ENCODE results near the gene GABRR1.
"Not testable (repeated sequence)": the region's sequence is repeated elsewhere in the genome, so short reads cannot be mapped to it uniquely, and the experiment has no call there.

The GABRR1 gene

DNA sequence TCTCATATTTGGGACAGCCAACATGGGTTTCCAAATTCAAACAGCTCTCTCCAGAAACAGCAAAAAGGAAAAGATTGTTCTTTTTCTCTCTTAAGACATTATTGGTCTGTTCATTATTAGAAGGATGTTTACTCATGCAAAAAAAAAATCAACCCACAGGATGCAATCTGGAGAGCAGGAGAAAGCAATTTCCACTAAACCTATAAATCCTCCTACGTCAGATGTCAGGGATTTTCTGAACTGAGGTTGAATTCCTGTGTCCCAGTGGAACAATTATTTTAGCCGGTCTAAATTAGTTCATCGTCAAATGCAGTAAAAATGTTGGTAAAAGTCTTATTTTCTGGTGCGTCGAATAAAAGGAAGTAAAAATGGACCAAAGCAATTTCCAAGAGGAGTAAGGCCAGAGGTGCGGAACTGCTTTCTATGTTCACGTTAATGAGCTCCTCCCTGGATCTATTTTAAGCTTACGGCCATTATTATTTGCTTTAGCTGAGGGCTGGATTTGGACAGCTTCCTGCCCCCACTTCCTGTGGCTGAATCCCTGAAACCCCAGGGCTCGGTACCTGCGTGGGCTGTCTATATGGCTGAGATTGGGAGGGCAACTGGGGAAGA lies at the start of gene GABRR1:
Gene GABRR1 (minus strand): TSS at position 60 of the 612 bp plus-strand sequence. CDS start 36 bp downstream, at position 24.
- no peak for DNase-seq (ENCODE audit: low read depth in 3 of 3)

DNA sequence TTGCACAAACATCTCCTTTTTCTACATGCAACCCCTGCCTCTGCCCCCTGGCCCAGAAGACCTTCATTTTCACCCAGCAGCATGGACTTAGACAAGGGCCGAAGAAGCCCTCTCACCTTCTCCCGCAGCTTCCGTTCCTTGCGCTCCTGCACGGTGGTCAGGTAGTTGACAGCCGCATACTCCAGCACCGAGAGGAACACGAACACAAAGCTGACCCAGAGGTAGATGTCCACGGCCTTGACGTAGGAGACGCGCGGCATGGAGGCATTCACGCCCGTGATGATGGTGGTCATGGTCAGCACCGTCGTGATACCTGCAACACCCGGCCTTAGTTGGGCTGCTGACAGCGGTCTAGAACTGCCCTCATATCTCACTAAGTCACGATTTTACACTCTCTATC lies 47.1 kb upstream of the GABRR1 start:
- DNase-seq (ENCODE audit: low read depth in 3 of 3): no peak

DNA sequence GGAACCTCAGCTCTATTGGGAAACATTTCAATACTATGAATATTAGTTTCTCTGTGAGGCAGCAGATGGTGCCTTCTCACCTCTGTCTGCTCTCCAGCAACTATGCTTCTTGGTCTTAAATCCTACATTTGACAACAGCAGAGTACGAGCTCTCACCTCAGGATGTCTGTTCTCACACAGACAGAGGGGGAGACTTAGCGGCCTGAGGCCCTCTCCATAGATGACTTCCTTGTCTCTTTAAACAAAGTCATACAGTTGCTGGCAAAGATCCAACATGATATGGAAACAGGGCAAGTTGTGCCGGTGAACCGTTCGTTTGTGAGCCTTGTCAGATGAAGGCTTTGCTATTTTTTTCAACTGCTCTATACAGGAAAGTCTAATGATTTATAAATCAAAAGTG lies 43.7 kb upstream of the GABRR1 start:
- DNase-seq (ENCODE audit: low read depth in 3 of 3): no peak

DNA sequence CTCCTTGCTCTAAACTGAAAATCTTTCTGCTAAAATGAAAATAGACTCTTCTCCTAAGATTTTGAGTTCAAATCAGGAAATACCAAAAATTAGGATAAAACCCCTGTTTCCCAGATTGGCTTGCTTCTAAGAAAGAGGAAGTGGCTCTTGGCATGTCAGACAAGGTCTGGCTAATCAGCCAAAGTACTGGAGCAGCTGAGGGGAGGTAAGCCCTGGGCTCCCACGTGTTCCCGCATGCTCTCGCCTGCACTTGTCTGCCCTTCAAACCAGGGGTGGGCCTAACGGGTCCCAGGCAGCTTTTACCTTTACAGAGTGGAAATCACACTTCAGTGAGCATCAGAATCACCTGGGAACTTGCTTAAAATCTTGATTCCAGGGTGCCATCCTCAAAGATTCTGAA lies 43.2 kb upstream of the GABRR1 start:
- no peak for DNase-seq (ENCODE audit: low read depth in 3 of 3)

DNA sequence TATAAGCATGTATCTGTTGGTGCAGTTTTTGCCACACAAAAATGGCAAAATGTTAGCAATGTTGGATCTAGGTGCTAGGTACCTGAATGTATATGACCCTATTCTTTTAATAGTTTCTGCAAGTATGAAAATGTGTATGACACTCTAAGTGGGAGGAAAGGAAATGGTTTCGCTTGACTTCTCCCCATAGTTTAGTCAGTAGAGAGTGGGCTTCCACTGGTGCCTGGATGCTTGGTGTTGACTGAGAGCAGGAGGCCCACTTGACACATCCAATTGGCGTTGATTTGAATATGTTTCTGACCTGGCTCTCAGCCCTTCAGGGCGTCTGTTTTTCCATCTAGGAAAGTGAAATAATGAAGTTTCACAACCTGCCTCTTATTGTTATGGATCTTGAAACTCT lies 41.8 kb upstream of the GABRR1 start:
- no peak for DNase-seq (ENCODE audit: low read depth in 3 of 3)

DNA sequence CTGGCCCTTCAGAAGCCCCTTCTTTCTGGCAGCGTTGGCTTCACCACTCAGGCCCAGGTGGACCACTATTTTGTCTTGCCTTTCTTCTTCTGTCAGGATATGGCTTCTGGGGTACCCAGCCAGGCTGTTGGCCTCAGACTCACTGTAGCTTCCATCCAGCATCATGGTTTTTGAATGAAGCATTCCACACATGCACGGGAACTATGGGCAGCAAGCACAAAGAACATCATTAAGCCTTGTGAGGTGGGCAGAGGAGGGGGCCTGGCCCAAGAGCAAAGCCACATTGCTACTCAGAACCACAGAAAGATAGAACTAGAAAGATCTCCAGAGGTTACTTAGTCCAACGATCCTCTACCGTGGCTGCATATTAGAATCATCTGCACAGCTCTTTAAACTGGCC lies 40.6 kb upstream of the GABRR1 start:
- DNase-seq (ENCODE audit: low read depth in 3 of 3): no peak

DNA sequence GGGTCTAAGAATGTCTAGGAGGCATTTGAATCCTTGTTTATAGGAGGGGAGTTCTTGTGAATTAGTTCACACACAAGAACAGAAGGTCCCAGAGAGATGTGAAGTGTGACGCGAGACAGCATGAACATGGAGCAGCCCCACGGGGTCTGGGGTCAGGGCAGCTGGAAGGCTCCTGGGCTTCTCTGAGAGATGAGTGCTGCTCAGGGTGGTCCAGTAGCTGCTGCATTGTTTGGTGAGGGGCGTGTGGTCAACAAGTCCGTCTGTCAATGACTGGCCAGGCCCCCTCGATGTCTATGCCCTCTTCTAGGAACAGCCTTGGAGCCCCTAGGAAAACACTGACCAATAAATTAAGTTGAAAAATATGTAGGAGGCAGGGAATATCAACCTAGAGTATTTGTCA lies 40.2 kb upstream of the GABRR1 start:
- DNase-seq (ENCODE audit: low read depth in 3 of 3): no peak

DNA sequence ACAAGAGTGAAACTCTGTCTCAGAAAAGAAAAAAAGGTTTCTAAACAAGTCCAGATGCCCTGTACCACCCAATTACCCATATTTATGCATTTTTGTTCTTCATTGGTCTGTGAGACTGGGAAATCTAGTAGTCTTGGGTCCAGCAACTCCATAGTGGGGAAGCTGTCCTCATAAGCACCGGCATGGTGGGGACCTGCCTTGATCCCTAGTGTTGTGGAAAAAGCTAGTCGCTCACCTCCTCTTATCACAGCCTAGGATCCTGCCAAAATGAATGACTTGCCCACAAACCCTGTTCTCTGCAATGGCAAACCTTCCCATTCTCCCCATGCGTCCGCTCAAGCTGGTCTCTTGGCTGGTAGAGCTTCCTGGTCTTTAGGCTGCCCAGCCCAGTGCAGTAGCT lies 38.3 kb upstream of the GABRR1 start:
- no peak for DNase-seq (ENCODE audit: low read depth in 3 of 3)

DNA sequence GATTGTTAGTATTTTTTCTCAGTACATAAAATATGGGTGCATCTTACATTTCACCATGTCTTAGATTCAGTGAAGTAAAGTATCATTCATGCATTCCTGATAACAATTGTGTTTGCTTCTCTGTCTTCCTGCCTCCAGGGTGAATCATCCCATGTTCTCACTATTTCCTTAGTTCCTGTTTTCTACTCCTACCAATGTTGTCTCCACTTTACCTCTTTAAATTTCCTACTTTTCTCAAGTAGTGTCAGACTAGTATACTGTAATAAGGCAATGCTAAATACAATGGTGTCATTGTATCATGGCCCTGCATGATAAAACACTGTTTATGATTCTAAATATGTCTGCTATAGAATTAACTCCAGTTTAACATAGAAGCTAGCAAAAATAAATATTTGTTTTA lies 37.4 kb upstream of the GABRR1 start:
- DNase-seq (ENCODE audit: low read depth in 3 of 3): no peak

DNA sequence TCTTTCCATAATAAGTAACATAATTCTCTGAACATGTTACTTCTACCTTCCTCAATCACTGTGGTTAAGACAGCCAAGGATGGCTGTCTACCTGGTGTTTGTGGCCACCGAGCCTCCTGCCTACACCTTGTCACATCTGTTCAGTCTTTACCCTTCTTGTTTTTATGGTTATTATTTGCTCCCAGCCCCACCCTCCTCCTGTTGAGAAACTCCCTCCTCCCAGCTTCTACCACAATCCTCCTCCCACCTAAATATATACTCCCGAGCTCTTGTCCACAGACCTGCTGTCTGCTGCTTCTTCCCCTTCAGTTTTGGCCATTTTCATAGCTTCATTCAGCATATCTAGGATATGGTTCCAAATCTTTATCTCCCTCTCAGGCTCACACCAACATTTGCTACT lies 35.7 kb upstream of the GABRR1 start:
- DNase-seq (ENCODE audit: low read depth in 3 of 3): no peak

DNA sequence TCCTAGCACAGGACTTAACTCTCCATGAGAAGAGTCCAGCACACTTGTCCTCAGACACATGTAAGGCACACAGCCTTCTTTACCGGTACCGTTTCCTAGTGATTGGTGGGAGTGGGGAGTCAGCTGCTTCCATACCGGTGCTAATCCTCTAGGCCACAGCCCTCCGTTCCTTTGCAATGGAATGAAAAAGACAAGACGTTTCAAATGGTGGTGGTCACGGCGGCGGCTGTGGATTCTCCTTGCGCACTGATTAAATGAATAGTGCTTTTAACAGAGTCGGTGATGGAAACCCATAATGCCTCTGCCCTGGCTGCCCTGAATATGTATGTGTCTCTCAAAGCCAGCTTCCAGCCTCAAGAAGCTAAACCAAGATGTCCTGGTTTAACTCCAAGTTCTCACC lies 34.8 kb upstream of the GABRR1 start:
- no peak for DNase-seq (ENCODE audit: low read depth in 3 of 3)

DNA sequence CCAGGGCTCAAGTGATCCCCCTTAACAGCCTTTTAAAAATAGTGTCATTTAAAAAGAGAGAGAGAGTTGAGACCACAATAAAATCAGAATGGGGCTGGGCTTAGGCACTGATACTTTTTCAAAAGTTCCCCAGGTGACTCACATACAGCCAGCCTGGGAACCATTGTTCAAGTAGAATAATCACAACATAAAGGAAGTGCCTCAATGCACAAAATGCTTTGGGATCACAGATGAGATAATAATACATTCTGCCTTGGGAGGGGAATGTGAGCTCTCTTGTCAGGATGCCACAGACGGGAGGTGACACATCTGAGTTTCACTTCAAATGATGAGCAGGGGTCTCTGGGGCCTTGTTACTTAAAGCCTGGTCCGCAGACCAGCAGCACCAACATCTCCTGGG lies 34.0 kb upstream of the GABRR1 start:
- DNase-seq (ENCODE audit: low read depth in 3 of 3): no peak

DNA sequence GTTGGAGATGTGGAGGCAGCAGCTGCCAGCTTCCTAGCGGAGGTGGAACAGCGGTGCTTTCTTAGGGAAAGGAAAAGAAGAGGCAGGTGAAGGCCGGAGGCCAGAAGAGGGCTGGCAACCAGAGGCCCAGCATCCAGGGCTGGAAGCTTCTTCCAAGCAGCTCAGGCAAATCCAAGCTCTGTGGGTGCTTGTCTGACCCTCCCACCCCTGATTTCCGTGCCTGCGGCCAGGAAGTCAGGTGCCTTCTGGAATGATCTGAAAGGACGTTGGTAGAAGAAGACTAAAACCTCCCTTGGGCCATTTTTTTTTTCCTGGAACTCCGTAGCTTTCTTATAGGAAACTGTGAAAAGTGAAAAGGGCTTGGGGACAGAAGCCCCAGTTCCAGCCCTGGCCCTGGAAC lies 33.1 kb upstream of the GABRR1 start:
- DNase-seq (ENCODE audit: low read depth in 3 of 3): no peak

DNA sequence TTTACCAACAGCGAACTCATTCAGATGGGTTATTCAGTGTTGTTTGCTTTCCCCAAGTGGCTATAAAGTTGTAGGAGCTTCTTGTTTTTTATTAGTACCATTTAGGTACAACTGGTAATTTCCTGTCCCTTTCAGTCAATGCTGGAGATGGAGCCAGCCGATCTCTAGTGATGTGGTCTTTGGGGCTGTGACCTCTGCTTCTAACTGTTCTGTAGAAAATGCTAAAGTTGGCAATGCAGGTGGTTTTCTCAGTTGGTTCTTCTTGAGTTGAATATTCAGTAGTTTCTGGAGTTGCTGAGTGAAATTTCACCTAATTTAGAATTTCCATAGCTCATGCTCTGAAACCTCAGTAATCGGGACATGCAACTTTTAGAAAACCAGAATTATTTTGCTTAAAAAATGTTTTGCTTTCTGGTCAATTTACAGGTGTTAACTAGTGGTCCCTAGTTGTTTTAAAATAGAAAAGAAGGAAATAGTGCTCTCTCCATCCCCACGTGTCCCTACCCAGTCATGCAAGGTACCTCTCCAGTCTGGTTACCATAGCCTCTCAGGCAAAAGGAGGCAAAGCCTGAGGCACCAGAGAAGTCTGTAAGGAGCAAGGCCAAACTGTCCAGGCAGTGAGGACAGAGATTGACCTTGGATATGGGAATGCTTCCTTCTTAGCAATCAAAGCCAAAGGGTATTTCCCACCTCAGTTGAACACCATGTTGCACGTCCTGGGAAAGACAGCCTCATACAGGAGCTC lies 27.3 kb upstream of the GABRR1 start:
- no peak for DNase-seq (ENCODE audit: low read depth in 3 of 3)

DNA sequence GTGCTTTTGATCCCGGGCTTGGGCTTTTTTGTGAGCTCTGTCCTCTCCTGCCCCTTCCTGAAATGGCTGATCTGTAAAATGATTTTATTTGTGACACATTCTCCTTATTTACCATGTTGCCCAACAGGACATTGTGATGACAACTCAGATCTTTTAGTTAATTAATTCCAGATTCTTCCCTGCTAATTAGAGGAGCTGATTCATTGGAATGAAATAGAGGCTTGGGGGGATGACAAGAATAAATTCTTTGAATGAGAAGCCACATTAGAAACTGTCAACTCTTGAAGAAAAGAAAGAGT lies 26.1 kb upstream of the GABRR1 start:
- no peak for DNase-seq (ENCODE audit: low read depth in 3 of 3)

DNA sequence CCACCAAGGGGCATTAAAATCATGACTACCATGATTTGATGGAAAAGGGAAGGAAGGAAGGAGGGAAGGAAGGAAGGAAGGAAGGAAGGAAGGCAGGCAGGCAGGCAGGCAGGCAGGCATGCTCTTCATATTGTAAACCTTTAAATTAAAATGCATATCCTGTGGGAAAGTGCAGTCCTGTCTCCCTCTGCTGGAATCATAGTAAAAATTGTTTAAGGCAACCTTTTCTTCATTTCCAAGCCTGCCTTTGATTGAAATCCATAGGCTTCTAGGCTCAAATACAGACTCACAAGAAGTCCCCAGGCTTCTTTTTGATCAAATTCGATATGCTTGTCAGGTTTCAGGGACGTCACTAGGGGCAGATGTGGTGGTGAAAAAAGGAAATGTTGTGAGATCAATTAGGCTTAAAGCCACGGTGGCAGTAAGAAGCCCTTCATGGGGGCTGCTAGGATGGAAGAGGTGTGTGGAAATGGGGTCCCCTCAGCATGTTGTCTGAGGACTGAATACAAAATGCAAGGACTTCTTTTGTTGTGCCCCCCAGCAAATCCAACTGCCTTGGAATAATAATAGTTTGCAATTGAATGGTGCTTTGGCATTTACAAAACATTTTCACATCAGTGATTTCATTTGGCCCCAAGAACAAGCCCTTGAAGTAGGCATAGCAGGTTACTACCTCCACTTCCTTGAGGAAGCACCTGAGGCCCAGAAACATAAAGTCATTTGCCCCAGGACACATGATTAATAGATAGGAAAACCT lies 25.6 kb upstream of the GABRR1 start:
- DNase-seq (ENCODE audit: low read depth in 3 of 3): no peak

DNA sequence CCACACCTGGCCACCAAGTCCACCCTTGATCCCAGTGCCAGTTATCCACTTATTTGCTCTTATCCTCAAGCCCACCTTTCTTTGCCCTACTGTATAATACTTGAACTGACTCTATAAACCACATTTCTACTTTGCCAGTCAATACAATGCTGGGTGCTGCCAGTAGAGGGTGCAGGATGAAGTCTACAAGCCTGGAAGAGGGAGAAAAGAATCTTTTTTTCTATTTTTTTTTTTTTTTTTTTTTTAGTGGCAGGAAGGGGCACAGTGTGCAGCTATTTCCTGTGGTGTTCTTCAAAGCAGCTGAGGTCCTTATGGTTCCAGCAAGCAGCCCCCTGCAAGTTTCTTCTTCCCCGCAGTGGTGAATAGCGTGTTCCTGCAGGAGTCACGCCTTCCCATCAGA lies 22.2 kb upstream of the GABRR1 start:
- peak in 1 of 3 donors; percentile 12 for DNase-seq (ENCODE audit: low read depth in 3 of 3)

DNA sequence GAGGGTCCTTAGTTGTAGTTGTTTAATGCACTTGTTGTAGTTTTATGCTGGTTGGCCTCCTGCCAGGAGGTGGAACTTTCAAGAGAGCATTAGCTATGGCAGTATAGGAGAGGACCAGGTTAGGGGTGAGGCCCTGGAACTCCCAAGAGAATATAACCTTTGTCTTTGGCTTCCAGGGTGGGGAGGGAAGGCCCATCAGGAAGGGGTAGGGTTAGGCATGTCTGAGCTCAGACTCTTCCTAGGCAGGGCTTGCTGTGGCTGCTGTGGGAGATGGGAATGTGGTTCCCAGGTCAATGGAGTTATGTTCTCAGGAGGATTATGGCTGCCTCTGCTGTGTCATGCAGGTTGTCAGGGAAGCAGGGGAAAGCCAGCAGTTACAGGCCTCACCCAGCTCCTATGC lies 20.0 kb upstream of the GABRR1 start:
- DNase-seq (ENCODE audit: low read depth in 3 of 3): no peak

DNA sequence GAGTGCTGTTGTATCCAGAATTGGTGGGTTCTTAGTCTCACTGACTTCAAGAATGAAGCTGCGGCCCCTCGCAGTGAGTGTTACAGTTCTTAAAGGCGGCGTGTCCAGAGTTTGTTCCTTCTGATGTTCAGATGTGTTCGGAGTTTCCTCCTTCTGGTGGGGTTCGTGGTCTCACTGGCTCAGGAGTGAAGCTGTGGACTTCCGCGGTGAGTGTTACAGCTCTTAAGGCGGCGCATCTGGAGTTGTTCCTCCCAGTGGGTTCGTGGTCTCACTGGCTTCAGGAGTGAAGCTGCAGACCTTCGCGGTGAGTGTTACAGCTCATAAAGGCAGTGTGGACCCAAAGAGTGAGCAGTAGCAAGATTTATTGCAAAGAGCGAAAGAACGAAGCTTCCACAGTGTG lies 16.4 kb upstream of the GABRR1 start:
- not testable (repeated sequence) for DNase-seq (ENCODE audit: low read depth in 3 of 3)

DNA sequence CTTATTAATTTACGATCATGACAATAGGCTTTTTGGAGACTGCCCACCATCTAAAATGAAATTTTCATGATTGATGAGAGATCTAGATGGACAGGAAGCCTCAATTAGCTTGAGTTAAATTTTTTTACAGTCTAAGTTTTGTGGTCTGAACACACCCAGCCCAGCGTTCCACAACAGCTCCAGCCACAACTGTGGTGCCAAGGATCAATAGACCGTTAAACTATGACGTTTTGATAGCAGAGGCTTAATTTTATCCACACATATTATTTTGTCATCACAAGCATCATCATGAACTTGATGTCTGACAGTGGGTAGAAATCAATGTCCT lies 5.5 kb upstream of the GABRR1 start:
- no peak for DNase-seq (ENCODE audit: low read depth in 3 of 3)

DNA sequence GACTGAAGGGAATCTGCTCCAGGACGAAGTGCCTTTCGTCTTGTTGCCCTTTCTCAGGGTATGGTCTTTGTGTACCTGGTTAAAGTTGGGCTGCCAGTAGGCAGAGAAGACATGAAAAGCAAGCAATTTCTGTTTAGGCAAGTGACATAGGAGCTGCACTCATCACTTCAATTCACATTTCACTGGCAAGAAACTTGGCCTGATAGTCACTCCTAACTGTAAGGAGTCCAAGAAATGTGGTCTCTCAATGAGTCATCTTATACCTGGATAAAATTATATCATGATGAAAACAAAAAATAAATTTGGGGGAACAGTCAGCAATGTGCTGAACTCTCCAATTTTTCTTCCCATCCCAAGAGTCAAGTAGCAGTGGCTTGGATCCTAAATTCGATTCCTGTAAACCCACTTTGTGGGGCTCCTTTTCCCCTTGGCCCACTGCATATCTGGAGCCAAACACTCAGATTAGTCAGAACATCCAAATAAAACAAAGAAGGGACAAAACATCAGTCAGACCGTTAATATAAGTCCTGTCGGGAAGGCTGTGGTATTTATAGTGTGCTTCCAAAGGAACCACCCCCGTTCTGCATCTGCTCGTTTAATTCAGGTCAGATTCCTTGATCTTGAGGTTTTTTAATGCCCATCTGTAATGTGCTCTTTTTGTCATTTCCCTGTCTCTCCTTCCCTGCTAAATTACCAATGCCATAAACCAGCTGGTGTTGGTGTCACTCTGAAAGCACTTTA lies 5.0 kb upstream of the GABRR1 start:
- no peak for DNase-seq (ENCODE audit: low read depth in 3 of 3)

DNA sequence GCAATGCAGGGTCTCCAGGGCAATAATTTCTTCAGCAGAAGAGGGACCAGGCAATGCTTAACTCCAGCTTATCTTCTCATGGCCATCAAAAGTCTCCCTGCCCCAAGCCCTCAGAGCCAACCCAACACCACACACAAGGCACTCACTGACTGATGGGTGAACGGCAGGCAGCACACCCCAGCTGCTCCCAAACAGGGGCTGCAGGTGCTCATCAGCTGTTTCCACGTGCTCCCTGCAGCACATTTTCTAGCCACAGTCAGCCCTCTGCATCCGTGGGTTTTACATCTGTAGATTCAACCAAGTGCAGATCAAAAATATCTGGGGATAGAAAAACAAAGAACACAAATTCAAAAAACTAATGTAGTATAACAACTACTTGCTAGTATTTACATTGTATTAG lies 4.0 kb upstream of the GABRR1 start:
- DNase-seq (ENCODE audit: low read depth in 3 of 3): no peak

DNA sequence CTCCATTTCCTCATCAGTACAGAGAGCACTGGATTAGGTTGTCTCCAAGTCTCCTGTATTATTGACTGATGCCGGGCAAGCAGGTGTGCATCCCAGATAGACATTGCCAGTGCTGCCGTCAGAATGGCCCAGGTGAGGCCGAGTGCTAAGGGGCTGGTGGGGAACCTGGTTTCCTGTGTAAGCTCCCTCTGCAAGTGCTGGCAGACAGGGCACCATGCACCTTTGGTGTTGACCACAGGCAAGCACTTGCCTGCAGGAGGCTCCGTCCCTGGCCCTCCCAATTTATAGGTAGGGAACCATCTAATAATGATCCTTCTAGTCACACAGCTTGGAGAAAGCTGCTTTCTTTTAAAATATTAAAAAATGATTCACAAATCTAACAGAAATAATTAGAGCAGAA lies 747 bp downstream of the GABRR1 start:
- no peak for DNase-seq (ENCODE audit: low read depth in 3 of 3)

All from stimulated activated CD4-positive, alpha-beta T cell treated with anti-CD3 and anti-CD28 coated beads, TNF-alpha, amount 100 ng/mL, for 48 hours (primary cell).